ENCODE data around the gene LHFPL2. TPM values are rescaled to one million over a fixed set of nuclear protein-coding genes. Genes with fewer than 3 reads are reported as not detected.

The LHFPL2 gene
- total RNA-seq, 4 donors from 2014 or later: 34.4 to 79.6 (median 51.5) TPM

DNA sequence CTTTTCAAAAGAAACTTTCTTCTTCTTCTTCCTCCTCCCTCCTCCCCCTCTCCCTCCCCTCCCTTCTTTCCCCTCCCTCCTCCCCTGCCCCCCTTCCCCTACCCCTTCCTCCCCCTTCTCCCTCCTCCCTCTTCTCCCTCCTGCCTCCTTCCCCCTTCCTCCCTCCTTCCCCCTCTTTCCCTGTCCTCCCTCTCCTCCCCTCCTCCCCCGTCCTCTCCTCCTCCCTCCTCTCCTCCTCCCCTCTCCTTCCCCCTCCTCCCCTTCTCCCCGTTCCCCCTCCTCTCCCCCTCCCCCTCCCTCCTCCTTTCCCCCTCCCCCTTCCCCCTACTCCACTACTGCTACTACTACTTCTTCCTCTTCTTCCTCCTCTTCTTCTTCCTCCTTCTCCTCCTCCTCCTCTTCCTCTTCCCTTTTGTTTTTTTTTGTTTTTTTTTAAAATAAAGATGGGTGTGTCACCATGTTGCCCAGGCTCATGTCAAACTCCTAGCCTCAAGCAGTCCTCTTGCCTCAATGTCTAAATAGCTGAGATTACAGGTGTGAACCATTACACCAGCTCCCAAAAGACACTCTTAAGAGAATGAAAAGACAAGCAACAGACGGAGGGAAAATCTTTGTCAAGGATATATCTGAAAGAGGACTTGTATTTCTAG, 200.7 kb downstream of the LHFPL2 start:
- peaks cover 0 to 7% (median 2%) of the 10 kb centered on the region in 4 donors for H3K36me3 ChIP-seq
- H3K27ac ChIP-seq: no peak overlapping the region
- no peak overlapping the region for H3K4me3 ChIP-seq
- H3K4me1 ChIP-seq: no peaks in the 10 kb centered on the region
- no peaks in the 10 kb centered on the region for H3K9me3 ChIP-seq
- intact Hi-C loops (cut with DNase I; ENCODE audit: low total_unique reads): no loop called here
- TF ChIP-seq POLR2A (IDR thresholded peaks at IDR 0.05): no peak
- TF ChIP-seq, protein P1, sequence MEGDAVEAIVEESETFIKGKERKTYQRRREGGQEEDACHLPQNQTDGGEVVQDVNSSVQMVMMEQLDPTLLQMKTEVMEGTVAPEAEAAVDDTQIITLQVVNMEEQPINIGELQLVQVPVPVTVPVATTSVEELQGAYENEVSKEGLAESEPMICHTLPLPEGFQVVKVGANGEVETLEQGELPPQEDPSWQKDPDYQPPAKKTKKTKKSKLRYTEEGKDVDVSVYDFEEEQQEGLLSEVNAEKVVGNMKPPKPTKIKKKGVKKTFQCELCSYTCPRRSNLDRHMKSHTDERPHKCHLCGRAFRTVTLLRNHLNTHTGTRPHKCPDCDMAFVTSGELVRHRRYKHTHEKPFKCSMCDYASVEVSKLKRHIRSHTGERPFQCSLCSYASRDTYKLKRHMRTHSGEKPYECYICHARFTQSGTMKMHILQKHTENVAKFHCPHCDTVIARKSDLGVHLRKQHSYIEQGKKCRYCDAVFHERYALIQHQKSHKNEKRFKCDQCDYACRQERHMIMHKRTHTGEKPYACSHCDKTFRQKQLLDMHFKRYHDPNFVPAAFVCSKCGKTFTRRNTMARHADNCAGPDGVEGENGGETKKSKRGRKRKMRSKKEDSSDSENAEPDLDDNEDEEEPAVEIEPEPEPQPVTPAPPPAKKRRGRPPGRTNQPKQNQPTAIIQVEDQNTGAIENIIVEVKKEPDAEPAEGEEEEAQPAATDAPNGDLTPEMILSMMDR (IDR thresholded peaks at IDR 0.05): no peak
- no peak for TF ChIP-seq EP300 (IDR thresholded peaks at IDR 0.05; ENCODE audit: low read depth)
- no peak for TF ChIP-seq POLR2AphosphoS5 (IDR thresholded peaks at IDR 0.05)
- no peaks in the 10 kb centered on the region for H3K27me3 ChIP-seq
- 94 to 100% methylated on average over 1 of the region's 3 CpGs for WGBS, 2 donors (ENCODE audit: low coverage in 1 of 2)
- DNase-seq: no peak
- in situ Hi-C loops (cut with MboI; ENCODE audit: low pct_ligation_motif_present in 1 of 4, low pct_unique_long_range_greater_than_20kb in 1 of 4, low sequenced_read_pairs in 3 of 4): no loop called here

Measured in transverse colon (tissue), 4 donors.